Lower lobe of right lung (tissue), 2 donors: ENCODE data around the gene PEX7. TPM values are rescaled to one million over a fixed set of nuclear protein-coding genes. Genes with fewer than 3 reads are reported as not detected.
"Not testable (repeated sequence)": the region's sequence is repeated elsewhere in the genome, so short reads cannot be mapped to it uniquely, and the experiment has no call there.

Experiments used
- ATAC-seq, 2 donors: fragments of 200-7000 bp; cut with Tn5 transposase; one replicate each; pipeline ENCODE4 v1.9.1; 2020 to 2022; ENCODE audit warnings: mild to moderate bottlenecking in 2 of 2, moderate library complexity in 2 of 2
- DNase-seq: peaks from one replicate; pipeline ENCODE4 v3.0.0-alpha.2; 2020
- H3K27ac ChIP-seq: fragments of 200-600 bp; one replicate; pipeline ENCODE4 v1.8.0; 2022
- H3K27me3 ChIP-seq: fragments of 200-600 bp; one replicate; pipeline ENCODE4 v1.8.0; 2022; ENCODE audit warnings: low read depth
- H3K36me3 ChIP-seq: fragments of 200-600 bp; one replicate; pipeline ENCODE4 v1.8.0; 2022; ENCODE audit warnings: mild to moderate bottlenecking
- H3K4me1 ChIP-seq: fragments of 200-600 bp; one replicate; pipeline ENCODE4 v1.8.0; 2022
- H3K4me3 ChIP-seq: fragments of 200-600 bp; one replicate; pipeline ENCODE4 v1.8.0; 2022; ENCODE audit warnings: mild to moderate bottlenecking
- H3K9me3 ChIP-seq: fragments of 200-600 bp; one replicate; pipeline ENCODE4 v1.8.0; 2022
- CTCF ChIP-seq: fragments of 200-600 bp; IDR thresholded peaks from one replicate; pipeline ENCODE4 v1.8.0; 2022; ENCODE audit warnings: antibody characterized with exemption, mild to moderate bottlenecking
- intact Hi-C: fragments of 100-400 bp; cut with DNase I; formaldehyde crosslinking; loops from one replicate; pipeline ENCODE4 v1.11.0; 2022
- total RNA-seq: library from RNA; stranded (reverse); fragmentation: NEBNext Ultra II Directional; extraction: Animal tissue kit (Norgen Biotek cat#: 25700); gene quantifications from one replicate; pipeline ENCODE4 v1.2.1, GENCODE V29; 2021
- donor health status: DM: no; HTN: yes; CAD: no; lungs with severe emphysema.

Gene PEX7
- total RNA-seq, 1 donor from 2014 or later = 5.6 TPM

- ATAC-seq (no peak), DNase-seq (no peak)
- H3K36me3 ChIP-seq = no peaks in the 10 kb centered on the region
- H3K27ac ChIP-seq = no peak overlapping the region
- intact Hi-C loops = no loop called here
- no peak for TF ChIP-seq CTCF
- H3K4me1 ChIP-seq = no peaks in the 10 kb centered on the region
- no peak overlapping the region for H3K4me3 ChIP-seq
- H3K9me3 ChIP-seq = no peaks in the 10 kb centered on the region
- H3K27me3 ChIP-seq = no peaks in the 10 kb centered on the region
These were observed 10.2 kb upstream of the PEX7 start for GRCh38 chr6:136812174-136812573.

GRCh38 chr6:136815608-136816007 lies 6.8 kb upstream of the PEX7 start:
- H3K9me3 ChIP-seq, ATAC-seq, H3K27ac ChIP-seq, H3K4me1 ChIP-seq, DNase-seq, H3K4me3 ChIP-seq, H3K36me3 ChIP-seq, intact Hi-C loops, H3K27me3 ChIP-seq: not testable (repeated sequence)

- H3K9me3 ChIP-seq = no peaks in the 10 kb centered on the region
- H3K27me3 ChIP-seq = no peaks in the 10 kb centered on the region
- H3K4me1 ChIP-seq = peaks cover 3% of the 10 kb centered on the region
- no peak for DNase-seq
- no peak for ATAC-seq
- intact Hi-C loops = no loop called here
- no peak for TF ChIP-seq CTCF
- no peaks in the 10 kb centered on the region for H3K36me3 ChIP-seq
- no peak overlapping the region for H3K4me3 ChIP-seq
- H3K27ac ChIP-seq = no peak overlapping the region
These were observed 5.7 kb upstream of the PEX7 start for GRCh38 chr6:136816656-136817055.

GRCh38 chr6:136820561-136820960 lies 1.8 kb upstream of the PEX7 start:
- intact Hi-C loops = no loop called here
- DNase-seq (no peak), ATAC-seq (no peak)
- Histone ChIP-seq H3K9me3 (no peaks in the 10 kb centered on the region), H3K27ac (no peak overlapping the region), H3K27me3 (no peaks in the 10 kb centered on the region), H3K36me3 (no peaks in the 10 kb centered on the region), H3K4me3 (no peak overlapping the region), H3K4me1 (peaks cover 12% of the 10 kb centered on the region)
- no peak for TF ChIP-seq CTCF

- Histone ChIP-seq H3K9me3 (no peaks in the 10 kb centered on the region), H3K4me3 (peak overlapping the region; percentile 71), H3K27me3 (no peaks in the 10 kb centered on the region), H3K36me3 (peaks cover 7% of the 10 kb centered on the region), H3K4me1 (peaks cover 12% of the 10 kb centered on the region), H3K27ac (peak overlapping the region; percentile 96)
- DNase-seq (peak; percentile 51), ATAC-seq (peak in 1 of 2 donors; percentile 22)
- intact Hi-C loops = no loop called here
- no peak for TF ChIP-seq CTCF
These were observed 381 bp upstream of the PEX7 start for GRCh38 chr6:136822046-136822375.

- intact Hi-C loops = no loop called here
- DNase-seq (peak; percentile 47), ATAC-seq (no peak)
- H3K27me3 ChIP-seq = no peaks in the 10 kb centered on the region
- TF ChIP-seq CTCF = no peak
- no peaks in the 10 kb centered on the region for H3K9me3 ChIP-seq
- peaks cover 12% of the 10 kb centered on the region for H3K4me1 ChIP-seq
- H3K27ac ChIP-seq = peak overlapping the region; percentile 96
- H3K4me3 ChIP-seq = peak overlapping the region; percentile 71
- peaks cover 10% of the 10 kb centered on the region for H3K36me3 ChIP-seq
These were observed 802 bp downstream of the PEX7 start for GRCh38 chr6:136823128-136823660.
